K562 (cell line): ENCODE results near the gene WDR91. TPM values are rescaled to one million over a fixed set of nuclear protein-coding genes. Genes with fewer than 3 reads are reported as not detected.
A peak's percentile ranks its signal among the peaks of the same experiment; 100 is the strongest.

Source experiments
- ADNP ChIP-seq: fragments of 200-800 bp; sonication (Bioruptor generic); IDR thresholded peaks from 2 replicates; pipeline ENCODE4 v1.6.1; 2016; ENCODE audit warnings: missing genetic modification characterization, missing compliant biosample characterization
- BRF1 ChIP-seq: IDR thresholded peaks from 3 replicates; pipeline ENCODE4 v1.6.1; 2011; ENCODE audit warnings: borderline replicate concordance, mild to moderate bottlenecking; ENCODE audit not compliant: insufficient read length; ENCODE audit errors: extremely low read depth
- CBX1 ChIP-seq: sonication (generic); IDR thresholded peaks from 2 replicates; pipeline ENCODE4 v1.6.1; 2016; ENCODE audit warnings: antibody characterized with exemption, low read depth, mild to moderate bottlenecking
- CC2D1A ChIP-seq: fragments of 450-650 bp; IDR thresholded peaks from 2 replicates; pipeline ENCODE4 v1.6.1; 2017; ENCODE audit warnings: mild to moderate bottlenecking
- CTBP1 ChIP-seq: fragments of 450-650 bp; IDR thresholded peaks from 2 replicates; pipeline ENCODE4 v1.6.1; 2016; ENCODE audit warnings: borderline replicate concordance
- FOXJ3 ChIP-seq: sonication (generic); formaldehyde crosslinking; IDR thresholded peaks from 2 replicates; pipeline ENCODE4 v1.4.0; 2020; ENCODE audit warnings: mild to moderate bottlenecking, missing genetic modification reagents
- GATAD2B ChIP-seq: fragments of 450-650 bp; IDR thresholded peaks from 2 replicates; pipeline ENCODE4 v1.6.1; 2017; ENCODE audit warnings: mild to moderate bottlenecking, borderline replicate concordance
- HNRNPUL1 ChIP-seq: fragments of 200-400 bp; formaldehyde crosslinking; IDR thresholded peaks from 2 replicates; pipeline ENCODE4 v1.6.1; 2017; ENCODE audit warnings: low read length
- ILF3 ChIP-seq: fragments of 450-650 bp; IDR thresholded peaks from 2 replicates; pipeline ENCODE4 v1.6.1; 2018; ENCODE audit warnings: antibody characterized with exemption, mild to moderate bottlenecking, moderate library complexity, borderline replicate concordance
- MTA1 ChIP-seq: fragments of 450-650 bp; IDR thresholded peaks from 2 replicates; pipeline ENCODE4 v1.6.1; 2017; ENCODE audit warnings: borderline replicate concordance
- NFRKB ChIP-seq: fragments of 450-650 bp; IDR thresholded peaks from 2 replicates; pipeline ENCODE4 v1.6.1; 2016; ENCODE audit warnings: low read depth
- NR2F6 ChIP-seq: fragments of 450-650 bp; formaldehyde crosslinking; IDR thresholded peaks from 2 replicates; pipeline ENCODE4 v1.4.0; 2020; ENCODE audit warnings: mild to moderate bottlenecking
- PHB2 ChIP-seq: fragments of 450-650 bp; IDR thresholded peaks from 2 replicates; pipeline ENCODE4 v1.6.1; 2017; ENCODE audit warnings: low read depth
- RBM14 ChIP-seq: fragments of 200-400 bp; formaldehyde crosslinking; IDR thresholded peaks from 2 replicates; pipeline ENCODE4 v1.6.1; 2018; ENCODE audit warnings: low read depth, mild to moderate bottlenecking, low read length, moderate library complexity, borderline replicate concordance; ENCODE audit not compliant: insufficient read depth
- SMARCB1 ChIP-seq: IDR thresholded peaks from 2 replicates; pipeline ENCODE4 v1.6.1; 2011; ENCODE audit warnings: improper control_type of control experiment, low read depth; ENCODE audit not compliant: insufficient read length
- STAT5A ChIP-seq: IDR thresholded peaks from 2 replicates; pipeline ENCODE4 v1.6.1; 2012; ENCODE audit warnings: low read length, inconsistent platforms, borderline replicate concordance
- polyA plus RNA-seq, 8 experiments: library from polyadenylated mRNA; depleted of rRNA in 4 of 8; stranded (reverse) in 5 of 8; unstranded in 3 of 8; fragments of >200 nt; fragmentation: Nextera tagmentation in 2 of 8; fragmentation: Illumina TruSeq in 1 of 8; extraction: Ambion mirVana in 2 of 8; extraction: Trizol in 1 of 8; gene quantifications; 2 replicates each; pipeline versions ENCODE4 v1.2.1 to v1.2.3, GENCODE V29; 2011 to 2014; ENCODE audit warnings: inconsistent platforms in 1 of 8, missing spikeins in 1 of 8
- total RNA-seq, 7 experiments: library from RNA; depleted of rRNA in 6 of 7; stranded (reverse); fragments of >200 nt in 6 of 7; fragmentation: Illumina TruSeq in 2 of 7; extraction: Trizol in 2 of 7; gene quantifications; 2 replicates each; pipeline versions ENCODE4 v1.2.1 to v1.2.3, GENCODE V29; 2011 to 2021; ENCODE audit warnings: low replicate concordance in 1 of 7
- TF ChIP-seq, protein P1 (sequence below): fragments of 250-450 bp; sonication (Bioruptor Pico); IDR thresholded peaks from 2 replicates; pipeline ENCODE4 v1.9.0; 2021; ENCODE audit warnings: mild to moderate bottlenecking
- TF ChIP-seq, protein P2 (sequence below): fragments of 250-450 bp; sonication (Bioruptor Pico); IDR thresholded peaks from 2 replicates; pipeline ENCODE4 v1.4.0; 2020; ENCODE audit warnings: mild to moderate bottlenecking, moderate library complexity, borderline replicate concordance
- TF ChIP-seq, protein P3 (sequence below): fragments of 450-650 bp; IDR thresholded peaks from 2 replicates; pipeline ENCODE4 v1.6.1; 2017; ENCODE audit warnings: antibody characterized with exemption
- TF ChIP-seq, protein P4 (sequence below): fragments of 450-650 bp; IDR thresholded peaks from 2 replicates; pipeline ENCODE4 v1.6.1; 2016
- TF ChIP-seq, protein P5 (sequence below): fragments of 250-450 bp; sonication (Bioruptor Pico); IDR thresholded peaks from 2 replicates; pipeline ENCODE4 v1.5.0; 2020; ENCODE audit warnings: mild to moderate bottlenecking, borderline replicate concordance

Gene WDR91
- total and polyA plus RNA-seq, 9 of the 15 experiments (the other 6 are each of a cell fraction or from before 2014, with no cell fraction given), result 1.9 to 18.2 (median 9.8) TPM

DNA sequence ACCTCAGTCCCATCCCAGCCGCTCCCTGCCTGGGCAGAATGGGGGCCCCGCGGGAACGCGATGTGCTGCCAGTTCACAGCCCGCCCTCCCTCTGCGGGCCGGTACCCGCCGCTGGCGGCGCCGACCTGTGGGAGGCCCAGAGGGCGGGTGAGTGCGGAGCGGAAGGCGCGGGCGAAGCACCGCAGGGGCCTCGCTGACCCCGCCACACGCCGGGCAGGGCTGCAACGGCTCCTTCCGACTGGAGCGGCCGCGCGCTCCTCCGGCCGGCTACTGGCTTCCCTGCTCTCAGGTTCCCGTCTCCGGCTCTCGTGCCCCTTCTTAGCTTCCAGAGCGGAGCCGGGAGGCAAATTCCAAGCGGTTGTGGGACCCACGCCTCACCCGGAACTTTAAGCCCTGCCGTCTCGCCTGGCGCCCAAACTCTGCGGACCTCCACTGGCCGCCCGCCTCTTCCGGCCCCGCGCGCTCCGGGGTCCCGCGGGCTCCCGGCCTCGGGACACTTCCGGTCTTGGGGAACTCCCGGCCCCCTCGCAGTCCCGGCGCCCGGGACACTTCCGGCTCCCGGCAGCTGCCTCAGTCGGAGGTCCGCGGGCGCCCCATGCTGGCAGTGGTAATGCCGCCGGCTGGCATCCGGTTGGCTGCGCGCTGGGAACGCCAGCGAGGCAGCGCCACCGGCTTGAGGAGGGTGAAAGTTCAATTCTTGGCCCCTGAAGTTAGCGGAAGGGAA, 40.9 kb downstream of the WDR91 start, which contains the start of gene CYREN (continued):
- TF ChIP-seq CC2D1A (peak; percentile 67; the same call in 1 of the 2 replicates), PHB2 (no peak), BRF1 (no peak), HNRNPUL1 (no peak), MTA1 (peak; percentile 61; the same call in 1 of the 2 replicates), RBM14 (0 out of 2 replicates have a peak, but pooled peaks have one; percentile 72), ADNP (peak; percentile 79; the same call in 1 of the 2 replicates), SMARCB1 (no peak), NFRKB (peak; percentile 77; the same call in 1 of the 2 replicates), STAT5A (no peak; the same call in 1 of the 2 replicates), FOXJ3 (no peak), CTBP1 (peak; percentile 95), ILF3 (no peak), NR2F6 (CRISPR knock-in tag) (peak; percentile 90; the same call in 1 of the 2 replicates), GATAD2B (peak; percentile 95), CBX1 (no peak)
- TF ChIP-seq, protein P1, sequence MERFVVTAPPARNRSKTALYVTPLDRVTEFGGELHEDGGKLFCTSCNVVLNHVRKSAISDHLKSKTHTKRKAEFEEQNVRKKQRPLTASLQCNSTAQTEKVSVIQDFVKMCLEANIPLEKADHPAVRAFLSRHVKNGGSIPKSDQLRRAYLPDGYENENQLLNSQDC (CRISPR knock-in tag), result 0 out of 2 replicates have a peak, but pooled peaks have one; percentile 10
- TF ChIP-seq, protein P2, sequence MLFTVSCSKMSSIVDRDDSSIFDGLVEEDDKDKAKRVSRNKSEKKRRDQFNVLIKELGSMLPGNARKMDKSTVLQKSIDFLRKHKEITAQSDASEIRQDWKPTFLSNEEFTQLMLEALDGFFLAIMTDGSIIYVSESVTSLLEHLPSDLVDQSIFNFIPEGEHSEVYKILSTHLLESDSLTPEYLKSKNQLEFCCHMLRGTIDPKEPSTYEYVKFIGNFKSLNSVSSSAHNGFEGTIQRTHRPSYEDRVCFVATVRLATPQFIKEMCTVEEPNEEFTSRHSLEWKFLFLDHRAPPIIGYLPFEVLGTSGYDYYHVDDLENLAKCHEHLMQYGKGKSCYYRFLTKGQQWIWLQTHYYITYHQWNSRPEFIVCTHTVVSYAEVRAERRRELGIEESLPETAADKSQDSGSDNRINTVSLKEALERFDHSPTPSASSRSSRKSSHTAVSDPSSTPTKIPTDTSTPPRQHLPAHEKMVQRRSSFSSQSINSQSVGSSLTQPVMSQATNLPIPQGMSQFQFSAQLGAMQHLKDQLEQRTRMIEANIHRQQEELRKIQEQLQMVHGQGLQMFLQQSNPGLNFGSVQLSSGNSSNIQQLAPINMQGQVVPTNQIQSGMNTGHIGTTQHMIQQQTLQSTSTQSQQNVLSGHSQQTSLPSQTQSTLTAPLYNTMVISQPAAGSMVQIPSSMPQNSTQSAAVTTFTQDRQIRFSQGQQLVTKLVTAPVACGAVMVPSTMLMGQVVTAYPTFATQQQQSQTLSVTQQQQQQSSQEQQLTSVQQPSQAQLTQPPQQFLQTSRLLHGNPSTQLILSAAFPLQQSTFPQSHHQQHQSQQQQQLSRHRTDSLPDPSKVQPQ (CRISPR knock-in tag), result no peak
- TF ChIP-seq, protein P3, sequence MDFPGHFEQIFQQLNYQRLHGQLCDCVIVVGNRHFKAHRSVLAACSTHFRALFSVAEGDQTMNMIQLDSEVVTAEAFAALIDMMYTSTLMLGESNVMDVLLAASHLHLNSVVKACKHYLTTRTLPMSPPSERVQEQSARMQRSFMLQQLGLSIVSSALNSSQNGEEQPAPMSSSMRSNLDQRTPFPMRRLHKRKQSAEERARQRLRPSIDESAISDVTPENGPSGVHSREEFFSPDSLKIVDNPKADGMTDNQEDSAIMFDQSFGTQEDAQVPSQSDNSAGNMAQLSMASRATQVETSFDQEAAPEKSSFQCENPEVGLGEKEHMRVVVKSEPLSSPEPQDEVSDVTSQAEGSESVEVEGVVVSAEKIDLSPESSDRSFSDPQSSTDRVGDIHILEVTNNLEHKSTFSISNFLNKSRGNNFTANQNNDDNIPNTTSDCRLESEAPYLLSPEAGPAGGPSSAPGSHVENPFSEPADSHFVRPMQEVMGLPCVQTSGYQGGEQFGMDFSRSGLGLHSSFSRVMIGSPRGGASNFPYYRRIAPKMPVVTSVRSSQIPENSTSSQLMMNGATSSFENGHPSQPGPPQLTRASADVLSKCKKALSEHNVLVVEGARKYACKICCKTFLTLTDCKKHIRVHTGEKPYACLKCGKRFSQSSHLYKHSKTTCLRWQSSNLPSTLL, result no peak
- TF ChIP-seq, protein P4, sequence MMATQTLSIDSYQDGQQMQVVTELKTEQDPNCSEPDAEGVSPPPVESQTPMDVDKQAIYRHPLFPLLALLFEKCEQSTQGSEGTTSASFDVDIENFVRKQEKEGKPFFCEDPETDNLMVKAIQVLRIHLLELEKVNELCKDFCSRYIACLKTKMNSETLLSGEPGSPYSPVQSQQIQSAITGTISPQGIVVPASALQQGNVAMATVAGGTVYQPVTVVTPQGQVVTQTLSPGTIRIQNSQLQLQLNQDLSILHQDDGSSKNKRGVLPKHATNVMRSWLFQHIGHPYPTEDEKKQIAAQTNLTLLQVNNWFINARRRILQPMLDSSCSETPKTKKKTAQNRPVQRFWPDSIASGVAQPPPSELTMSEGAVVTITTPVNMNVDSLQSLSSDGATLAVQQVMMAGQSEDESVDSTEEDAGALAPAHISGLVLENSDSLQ, result peak; percentile 76
- TF ChIP-seq, protein P5, sequence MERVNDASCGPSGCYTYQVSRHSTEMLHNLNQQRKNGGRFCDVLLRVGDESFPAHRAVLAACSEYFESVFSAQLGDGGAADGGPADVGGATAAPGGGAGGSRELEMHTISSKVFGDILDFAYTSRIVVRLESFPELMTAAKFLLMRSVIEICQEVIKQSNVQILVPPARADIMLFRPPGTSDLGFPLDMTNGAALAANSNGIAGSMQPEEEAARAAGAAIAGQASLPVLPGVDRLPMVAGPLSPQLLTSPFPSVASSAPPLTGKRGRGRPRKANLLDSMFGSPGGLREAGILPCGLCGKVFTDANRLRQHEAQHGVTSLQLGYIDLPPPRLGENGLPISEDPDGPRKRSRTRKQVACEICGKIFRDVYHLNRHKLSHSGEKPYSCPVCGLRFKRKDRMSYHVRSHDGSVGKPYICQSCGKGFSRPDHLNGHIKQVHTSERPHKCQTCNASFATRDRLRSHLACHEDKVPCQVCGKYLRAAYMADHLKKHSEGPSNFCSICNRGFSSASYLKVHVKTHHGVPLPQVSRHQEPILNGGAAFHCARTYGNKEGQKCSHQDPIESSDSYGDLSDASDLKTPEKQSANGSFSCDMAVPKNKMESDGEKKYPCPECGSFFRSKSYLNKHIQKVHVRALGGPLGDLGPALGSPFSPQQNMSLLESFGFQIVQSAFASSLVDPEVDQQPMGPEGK (CRISPR knock-in tag), result no peak
